Keratinocyte (primary cell): ENCODE results near the gene ARHGAP28. TPM values are rescaled to one million over a fixed set of nuclear protein-coding genes. Genes with fewer than 3 reads are reported as not detected.
A peak's percentile ranks its signal among the peaks of the same experiment; 100 is the strongest.
"Not testable (repeated sequence)": the region's sequence is repeated elsewhere in the genome, so short reads cannot be mapped to it uniquely, and the experiment has no call there.

ENCODE experiments used
- DNase-seq: peaks from one replicate; pipeline ENCODE4 v3.0.0-alpha.2; 2011; ENCODE audit warnings: low read depth, missing footprints, low spot score
- FAIRE-seq: peaks from 2 replicates; lab custom pipeline; 2011; peaks lifted over from hg19 to GRCh38; lab: Jason Lieb, UNC
- H2AFZ ChIP-seq: 2 replicates; pipeline ENCODE4 v1.6.0; 2012; ENCODE audit warnings: low read length, control low read depth, inconsistent platforms; ENCODE audit not compliant: control insufficient read depth
- H3K27ac ChIP-seq: 2 replicates; pipeline ENCODE4 v1.5.1; 2011; ENCODE audit warnings: low read length; ENCODE audit not compliant: control insufficient read depth, insufficient read depth
- H3K27me3 ChIP-seq: 3 replicates; pipeline ENCODE4 v1.6.0; 2011; ENCODE audit warnings: low read length; ENCODE audit not compliant: control insufficient read depth, insufficient read depth; ENCODE audit errors: extremely low read depth
- H3K36me3 ChIP-seq, 2 experiments: 2 replicates in 1 of 2; 3 replicates in 1 of 2; pipeline ENCODE4 v1.5.1; 2011; ENCODE audit warnings: low read length in 2 of 2, mild to moderate bottlenecking in 1 of 2; ENCODE audit not compliant: control insufficient read depth in 2 of 2, insufficient read depth in 2 of 2; ENCODE audit errors: extremely low read depth in 1 of 2
- H3K4me1 ChIP-seq: 3 replicates; pipeline ENCODE4 v1.5.1; 2011; ENCODE audit warnings: low read length; ENCODE audit not compliant: control insufficient read depth, insufficient read depth; ENCODE audit errors: extremely low read depth
- H3K4me2 ChIP-seq: 3 replicates; pipeline ENCODE4 v1.6.0; 2011; ENCODE audit warnings: low read depth, low read length; ENCODE audit not compliant: control insufficient read depth, insufficient read depth; ENCODE audit errors: extremely low read depth
- H3K4me3 ChIP-seq, 3 experiments: fragments of 200-600 bp in 1 of 3; sonication (generic) in 1 of 3; 2 replicates in 2 of 3; 3 replicates in 1 of 3; pipeline ENCODE4 v1.5.1; 2011 to 2016; ENCODE audit warnings: low read length in 3 of 3, mild to moderate bottlenecking in 3 of 3, control low read depth in 2 of 3, inconsistent platforms in 1 of 3, low read depth in 1 of 3, mixed read lengths in 1 of 3, mixed run types in 1 of 3, moderate library complexity in 1 of 3; ENCODE audit not compliant: control insufficient read depth in 2 of 3, insufficient read depth in 2 of 3; ENCODE audit errors: extremely low read depth in 1 of 3
- H3K79me2 ChIP-seq: 2 replicates; pipeline ENCODE4 v1.6.0; 2012; ENCODE audit warnings: low read length; ENCODE audit not compliant: control insufficient read depth, insufficient read depth
- H3K9ac ChIP-seq: 3 replicates; pipeline ENCODE4 v1.6.0; 2011; ENCODE audit warnings: low read length; ENCODE audit not compliant: control insufficient read depth, insufficient read depth; ENCODE audit errors: extremely low read depth
- H3K9me1 ChIP-seq: 3 replicates; pipeline ENCODE4 v1.6.0; 2011; ENCODE audit warnings: low read length; ENCODE audit not compliant: control insufficient read depth, insufficient read depth; ENCODE audit errors: extremely low read depth
- H3K9me3 ChIP-seq: 2 replicates; pipeline ENCODE4 v1.5.1; 2012; ENCODE audit warnings: low read depth, low read length; ENCODE audit not compliant: control insufficient read depth
- H4K20me1 ChIP-seq: 3 replicates; pipeline ENCODE4 v1.6.0; 2011; ENCODE audit warnings: low read length; ENCODE audit not compliant: control insufficient read depth, insufficient read depth; ENCODE audit errors: extremely low read depth
- CTCF ChIP-seq, 3 experiments: IDR thresholded peaks in 1 of 3; conservative IDR thresholded peaks in 1 of 3; optimal IDR thresholded peaks in 1 of 3; 2 replicates in 2 of 3; 3 replicates in 1 of 3; pipeline versions ENCODE3 to v1.5.1; 2011; ENCODE audit warnings: low read length in 3 of 3, mild to moderate bottlenecking in 3 of 3, moderate library complexity in 2 of 3, control low read depth in 1 of 3, inconsistent platforms in 1 of 3; ENCODE audit not compliant: insufficient read depth in 2 of 3; ENCODE audit errors: extremely low read depth in 1 of 3
- EZH2 ChIP-seq: IDR thresholded peaks from one replicate; pipeline ENCODE4 v1.6.1; 2012; ENCODE audit warnings: inconsistent platforms, mild to moderate bottlenecking, low read length, moderate library complexity
- dilution Hi-C: fragments of 300-500 bp; cut with MboI; formaldehyde crosslinking; loops from one replicate; pipeline ENCODE4 v1.7.0; 2020; ENCODE audit warnings: low sequenced_read_pairs; ENCODE audit not compliant: extremely low pct_ligation_motif_present
- polyA plus RNA-seq, 5 experiments: library from polyadenylated mRNA; depleted of rRNA in 3 of 5; stranded (reverse) in 3 of 5; stranded (forward) in 1 of 5; unstranded in 1 of 5; fragments of >200 nt; gene quantifications; 1 replicate in 1 of 5; 2 replicates in 3 of 5; 3 replicates in 1 of 5; pipeline versions ENCODE4 v1.2.1 to v1.2.3, GENCODE V29; 2011 to 2012; ENCODE audit warnings: missing spikeins in 2 of 5, low read depth in 1 of 5, low replicate concordance in 1 of 5

The ARHGAP28 gene
- polyA plus RNA-seq, 1 donor (not counting 4 experiments of a cell fraction or from before 2014, with no cell fraction given): 0.43 TPM

DNA sequence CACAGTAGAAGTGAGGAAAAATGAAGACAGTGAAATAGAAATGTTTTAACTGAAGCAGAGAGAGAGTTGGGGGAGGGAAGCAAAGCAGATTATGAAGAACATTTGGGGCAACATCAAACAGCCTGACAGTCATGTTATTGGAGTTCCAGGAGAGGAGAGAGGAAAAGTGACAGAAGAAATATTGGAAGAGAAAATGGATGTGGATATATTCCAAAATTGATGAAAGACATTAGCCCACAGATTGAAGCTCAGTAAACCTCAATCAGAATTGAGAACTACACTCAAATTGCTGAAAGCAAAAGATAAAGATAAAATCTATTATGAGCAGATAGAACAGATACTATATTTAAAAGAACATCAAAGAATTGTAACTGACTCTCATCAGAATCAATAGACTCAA lies 90.8 kb downstream of the ARHGAP28 start:
- H3K9me1 ChIP-seq: no peaks in the 10 kb centered on the region
- H2AFZ ChIP-seq: no peak overlapping the region
- H3K9me3 ChIP-seq: no peaks in the 10 kb centered on the region
- no peak overlapping the region for H3K4me2 ChIP-seq
- H3K27me3 ChIP-seq: no peaks in the 10 kb centered on the region
- dilution Hi-C loops: no loop called here
- H4K20me1 ChIP-seq: no peaks in the 10 kb centered on the region
- H3K4me1 ChIP-seq: no peaks in the 10 kb centered on the region
- DNase-seq (no peak), FAIRE-seq (peak; percentile 5)
- no peak for TF ChIP-seq CTCF (optimal IDR thresholded peaks at IDR 0.05 in 1 of 3, IDR thresholded peaks at IDR 0.05 in 1 of 3, conservative IDR thresholded peaks at IDR 0.05 in 1 of 3; ENCODE audit: extremely low read depth in 1 of 3, insufficient read depth in 2 of 3, low read length in 3 of 3)
- TF ChIP-seq EZH2: no peak
- H3K27ac ChIP-seq: no peak overlapping the region
- no peaks in the 10 kb centered on the region for H3K79me2 ChIP-seq
- no peaks in the 10 kb centered on the region for H3K36me3 ChIP-seq
- H3K4me3 ChIP-seq: no peak overlapping the region
- H3K9ac ChIP-seq: no peak overlapping the region

- no peak overlapping the region for H2AFZ ChIP-seq
- dilution Hi-C loops: no loop called here
- FAIRE-seq (no peak), DNase-seq (no peak)
- H3K9me3 ChIP-seq: no peaks in the 10 kb centered on the region
- no peak overlapping the region for H3K27ac ChIP-seq
- H3K27me3 ChIP-seq: no peaks in the 10 kb centered on the region
- H4K20me1 ChIP-seq: no peaks in the 10 kb centered on the region
- H3K4me1 ChIP-seq: no peaks in the 10 kb centered on the region
- no peak for TF ChIP-seq EZH2
- TF ChIP-seq CTCF (optimal IDR thresholded peaks at IDR 0.05 in 1 of 3, IDR thresholded peaks at IDR 0.05 in 1 of 3, conservative IDR thresholded peaks at IDR 0.05 in 1 of 3; ENCODE audit: extremely low read depth in 1 of 3, insufficient read depth in 2 of 3, low read length in 3 of 3): no peak
- no peak overlapping the region for H3K4me3 ChIP-seq
- H3K36me3 ChIP-seq: no peaks in the 10 kb centered on the region
- no peaks in the 10 kb centered on the region for H3K79me2 ChIP-seq
- H3K9ac ChIP-seq: no peak overlapping the region
- H3K4me2 ChIP-seq: no peak overlapping the region
- H3K9me1 ChIP-seq: no peaks in the 10 kb centered on the region
Observed at GRCh38 chr18:6821356-6821755, 91.8 kb downstream of the ARHGAP28 start.

- FAIRE-seq, H3K9me3 ChIP-seq, H3K4me3 ChIP-seq, DNase-seq, H3K4me2 ChIP-seq, H3K9me1 ChIP-seq, H3K79me2 ChIP-seq, H3K4me1 ChIP-seq, H2AFZ ChIP-seq, H3K27me3 ChIP-seq, H3K9ac ChIP-seq, dilution Hi-C loops, H3K36me3 ChIP-seq, H4K20me1 ChIP-seq, H3K27ac ChIP-seq: not testable (repeated sequence)
Observed at GRCh38 chr18:6827161-6827560, 97.6 kb downstream of the ARHGAP28 start.

DNA sequence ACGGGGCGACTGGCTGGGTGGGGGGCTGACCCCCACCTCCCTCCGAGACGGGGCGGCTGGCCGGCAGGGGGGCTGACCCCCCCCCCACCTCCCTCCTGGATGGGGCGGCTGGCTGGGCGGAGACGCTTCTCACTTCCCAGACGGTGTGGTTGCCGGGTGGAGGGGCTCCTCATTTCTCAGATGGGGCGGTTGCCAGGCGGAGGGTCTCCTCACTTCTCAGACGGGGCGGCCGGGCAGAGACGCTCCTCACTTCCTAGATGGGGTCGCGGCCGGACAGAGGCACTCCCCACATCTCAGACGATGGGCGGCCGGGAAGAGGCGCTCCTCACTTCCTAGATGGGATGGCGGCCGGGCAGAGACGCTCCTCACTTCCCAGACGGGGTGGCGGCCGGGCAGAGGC lies 98.0 kb downstream of the ARHGAP28 start:
- H4K20me1 ChIP-seq, H2AFZ ChIP-seq, H3K4me1 ChIP-seq, H3K27ac ChIP-seq, H3K36me3 ChIP-seq, H3K4me3 ChIP-seq, H3K9me3 ChIP-seq, H3K79me2 ChIP-seq, DNase-seq, H3K9ac ChIP-seq, dilution Hi-C loops, H3K27me3 ChIP-seq, H3K4me2 ChIP-seq, FAIRE-seq, H3K9me1 ChIP-seq: not testable (repeated sequence)
